OCI-LY1 (cell line): ENCODE data around the gene BRI3BP.

Source experiments
- H2AFZ ChIP-seq: fragments of 200-600 bp; sonication (generic), shearing (Covaris generic); 2 replicates; pipeline ENCODE4 v1.6.0; 2014; ENCODE audit warnings: antibody characterized with exemption, mild to moderate bottlenecking, low read length
- H3F3A ChIP-seq: fragments of 200-600 bp; sonication (generic), shearing (Covaris generic); 2 replicates; pipeline ENCODE4 v1.6.0; 2014; ENCODE audit warnings: mild to moderate bottlenecking, antibody characterized with exemption, low read length, moderate library complexity; ENCODE audit not compliant: insufficient read depth
- H3K27ac ChIP-seq: fragments of 200-600 bp; sonication (generic); 2 replicates; pipeline ENCODE4 v1.5.1; 2014; ENCODE audit warnings: low read length, mixed run types, mild to moderate bottlenecking, low read depth; ENCODE audit not compliant: poor library complexity, severe bottlenecking
- H3K27me3 ChIP-seq: fragments of 200-600 bp; sonication (generic); 2 replicates; pipeline ENCODE4 v1.6.0; 2014; ENCODE audit warnings: antibody characterized with exemption, mild to moderate bottlenecking, low read length, moderate library complexity; ENCODE audit not compliant: insufficient read depth
- H3K36me3 ChIP-seq: fragments of 200-600 bp; sonication (generic); 2 replicates; pipeline ENCODE4 v1.6.1; 2014; ENCODE audit warnings: mild to moderate bottlenecking, antibody characterized with exemption, low read length, moderate library complexity, mixed read lengths; ENCODE audit not compliant: insufficient read depth
- H3K4me1 ChIP-seq: fragments of 200-600 bp; sonication (generic); 2 replicates; pipeline ENCODE4 v1.5.1; 2014; ENCODE audit warnings: mild to moderate bottlenecking, low read length, moderate library complexity; ENCODE audit not compliant: insufficient read depth, severe bottlenecking
- H3K4me2 ChIP-seq: fragments of 200-600 bp; sonication (generic), shearing (Covaris generic); 2 replicates; pipeline ENCODE4 v1.6.1; 2014; ENCODE audit warnings: low read length
- H3K4me3 ChIP-seq: fragments of 200-600 bp; sonication (generic); 2 replicates; pipeline ENCODE4 v1.5.1; 2014; ENCODE audit warnings: low read length, low read depth, mild to moderate bottlenecking, mixed read lengths; ENCODE audit not compliant: poor library complexity, severe bottlenecking
- H3K79me2 ChIP-seq: fragments of 200-600 bp; shearing (Covaris generic); 2 replicates; pipeline ENCODE4 v1.6.1; 2016; ENCODE audit warnings: mixed run types, low read length, mixed read lengths; ENCODE audit not compliant: insufficient read depth
- H3K9ac ChIP-seq: fragments of 200-600 bp; sonication (generic), shearing (Covaris generic); 2 replicates; pipeline ENCODE4 v1.6.1; 2014; ENCODE audit warnings: mild to moderate bottlenecking, low read length, mixed read lengths
- H3K9me2 ChIP-seq: fragments of 200-600 bp; sonication (generic), shearing (Covaris generic); 2 replicates; pipeline ENCODE4 v1.6.1; 2014; ENCODE audit warnings: low read depth, mild to moderate bottlenecking, low read length, mixed read lengths
- H3K9me3 ChIP-seq: fragments of 200-600 bp; shearing (Covaris generic); 2 replicates; pipeline ENCODE4 v1.6.1; 2014; ENCODE audit warnings: low read length, mixed read lengths
- H4K20me1 ChIP-seq: fragments of 200-600 bp; sonication (generic), shearing (Covaris generic); 2 replicates; pipeline ENCODE4 v1.6.0; 2016; ENCODE audit warnings: mild to moderate bottlenecking, low read length; ENCODE audit not compliant: insufficient read depth
- CTCF ChIP-seq: fragments of 200-600 bp; sonication (generic), shearing (Covaris generic); IDR thresholded peaks from 2 replicates; pipeline ENCODE4 v1.5.1; 2017; ENCODE audit warnings: mild to moderate bottlenecking, antibody characterized with exemption, low read length, moderate library complexity, mixed read lengths
- EZH2 ChIP-seq: fragments of 200-600 bp; sonication (generic), shearing (Covaris generic); IDR thresholded peaks from 2 replicates; pipeline ENCODE4 v1.8.0; 2017; ENCODE audit warnings: borderline replicate concordance, mixed run types, mild to moderate bottlenecking, antibody characterized with exemption, low read length, moderate library complexity, mixed read lengths

The BRI3BP gene

GRCh38 chr12:125021096-125021495, 27.7 kb downstream of the BRI3BP start:
- Histone ChIP-seq H3K36me3 (peaks cover 75% of the 10 kb centered on the region), H3K4me1 (peaks cover 5% of the 10 kb centered on the region), H3K9ac (no peak overlapping the region), H3K4me2 (no peak overlapping the region), H2AFZ (no peak overlapping the region), H3K27me3 (no peaks in the 10 kb centered on the region), H3K9me2 (no peaks in the 10 kb centered on the region), H3K79me2 (no peaks in the 10 kb centered on the region), H3K4me3 (no peak overlapping the region), H3F3A (no peaks in the 10 kb centered on the region), H3K9me3 (no peaks in the 10 kb centered on the region), H4K20me1 (no peaks in the 10 kb centered on the region), H3K27ac (no peak overlapping the region)
- TF ChIP-seq CTCF, result no peak
- no peak for TF ChIP-seq EZH2

GRCh38 chr12:125021771-125022170, 28.3 kb downstream of the BRI3BP start:
- Histone ChIP-seq H3K36me3 (peaks cover 77% of the 10 kb centered on the region), H3K9me2 (no peaks in the 10 kb centered on the region)

GRCh38 chr12:125023065-125023464, 29.6 kb downstream of the BRI3BP start:
- Histone ChIP-seq H3F3A (no peaks in the 10 kb centered on the region), H3K9ac (no peak overlapping the region), H3K9me2 (no peaks in the 10 kb centered on the region), H3K9me3 (no peaks in the 10 kb centered on the region), H3K4me2 (no peak overlapping the region), H3K4me1 (no peaks in the 10 kb centered on the region), H3K4me3 (no peak overlapping the region), H2AFZ (no peak overlapping the region), H3K79me2 (no peaks in the 10 kb centered on the region), H3K36me3 (peaks cover 77% of the 10 kb centered on the region), H3K27me3 (no peaks in the 10 kb centered on the region), H4K20me1 (no peaks in the 10 kb centered on the region), H3K27ac (no peak overlapping the region)
- no peak for TF ChIP-seq EZH2
- TF ChIP-seq CTCF, result no peak

More at GRCh38 chr12:125021771-125022170, 28.3 kb downstream of the BRI3BP start:
- Histone ChIP-seq H3K9me3 (no peaks in the 10 kb centered on the region), H3K27me3 (no peaks in the 10 kb centered on the region), H3K79me2 (no peaks in the 10 kb centered on the region), H3K4me2 (no peak overlapping the region), H3K27ac (no peak overlapping the region), H4K20me1 (no peaks in the 10 kb centered on the region), H3K9ac (no peak overlapping the region), H3K4me3 (no peak overlapping the region), H3F3A (no peaks in the 10 kb centered on the region), H3K4me1 (peaks cover 5% of the 10 kb centered on the region), H2AFZ (no peak overlapping the region)
- TF ChIP-seq EZH2 (no peak), CTCF (no peak)
